Measurements from ENCODE around the gene RNF114.

Gene RNF114

DNA sequence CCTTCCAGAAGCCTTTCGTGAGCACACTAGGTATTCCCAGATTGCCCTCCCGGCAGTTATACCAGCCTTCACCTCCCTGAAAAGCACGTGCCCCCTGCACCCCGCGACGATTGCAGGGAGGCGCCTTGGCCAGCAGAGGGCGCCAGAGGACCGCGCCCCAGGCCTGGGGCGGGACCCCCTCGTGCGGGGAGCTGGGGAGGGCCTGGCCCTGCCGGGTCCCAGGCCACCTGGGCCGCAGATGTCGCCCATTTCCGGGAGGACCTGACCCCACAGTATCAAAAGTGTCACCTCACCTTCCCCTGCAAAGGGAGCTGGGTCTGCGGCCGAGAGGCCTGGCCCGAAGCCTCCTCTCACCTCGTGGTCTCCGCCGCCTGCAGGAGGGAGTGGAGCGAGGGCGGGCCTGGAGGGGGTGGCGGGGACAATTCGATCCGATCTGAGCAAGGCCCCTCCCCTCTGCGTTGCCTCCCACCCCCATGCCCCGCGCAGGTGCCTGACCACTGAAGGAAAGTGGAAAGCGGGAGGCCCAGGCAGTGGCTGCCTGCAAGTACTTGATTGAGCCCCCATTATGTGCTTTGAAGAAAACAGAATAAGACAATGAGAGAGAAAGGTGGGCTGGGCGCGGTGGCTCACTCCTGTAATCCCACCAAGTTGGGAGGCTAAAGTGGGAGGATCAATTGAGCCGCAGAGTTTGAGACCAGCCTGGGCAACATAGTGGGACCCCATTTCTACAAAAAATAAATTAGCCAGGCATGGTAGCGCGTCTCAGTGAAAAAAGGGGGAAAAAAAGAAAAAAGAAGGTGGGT is 43.0 kb downstream of the RNF114 start:
- TF ChIP-seq, protein P1, sequence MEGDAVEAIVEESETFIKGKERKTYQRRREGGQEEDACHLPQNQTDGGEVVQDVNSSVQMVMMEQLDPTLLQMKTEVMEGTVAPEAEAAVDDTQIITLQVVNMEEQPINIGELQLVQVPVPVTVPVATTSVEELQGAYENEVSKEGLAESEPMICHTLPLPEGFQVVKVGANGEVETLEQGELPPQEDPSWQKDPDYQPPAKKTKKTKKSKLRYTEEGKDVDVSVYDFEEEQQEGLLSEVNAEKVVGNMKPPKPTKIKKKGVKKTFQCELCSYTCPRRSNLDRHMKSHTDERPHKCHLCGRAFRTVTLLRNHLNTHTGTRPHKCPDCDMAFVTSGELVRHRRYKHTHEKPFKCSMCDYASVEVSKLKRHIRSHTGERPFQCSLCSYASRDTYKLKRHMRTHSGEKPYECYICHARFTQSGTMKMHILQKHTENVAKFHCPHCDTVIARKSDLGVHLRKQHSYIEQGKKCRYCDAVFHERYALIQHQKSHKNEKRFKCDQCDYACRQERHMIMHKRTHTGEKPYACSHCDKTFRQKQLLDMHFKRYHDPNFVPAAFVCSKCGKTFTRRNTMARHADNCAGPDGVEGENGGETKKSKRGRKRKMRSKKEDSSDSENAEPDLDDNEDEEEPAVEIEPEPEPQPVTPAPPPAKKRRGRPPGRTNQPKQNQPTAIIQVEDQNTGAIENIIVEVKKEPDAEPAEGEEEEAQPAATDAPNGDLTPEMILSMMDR (conservative IDR thresholded peaks at IDR 0.05), result peak; percentile 100
- TF ChIP-seq ZFX (IDR thresholded peaks at IDR 0.05), result no peak
- H3K27ac ChIP-seq, result peak overlapping the region; percentile 38

DNA sequence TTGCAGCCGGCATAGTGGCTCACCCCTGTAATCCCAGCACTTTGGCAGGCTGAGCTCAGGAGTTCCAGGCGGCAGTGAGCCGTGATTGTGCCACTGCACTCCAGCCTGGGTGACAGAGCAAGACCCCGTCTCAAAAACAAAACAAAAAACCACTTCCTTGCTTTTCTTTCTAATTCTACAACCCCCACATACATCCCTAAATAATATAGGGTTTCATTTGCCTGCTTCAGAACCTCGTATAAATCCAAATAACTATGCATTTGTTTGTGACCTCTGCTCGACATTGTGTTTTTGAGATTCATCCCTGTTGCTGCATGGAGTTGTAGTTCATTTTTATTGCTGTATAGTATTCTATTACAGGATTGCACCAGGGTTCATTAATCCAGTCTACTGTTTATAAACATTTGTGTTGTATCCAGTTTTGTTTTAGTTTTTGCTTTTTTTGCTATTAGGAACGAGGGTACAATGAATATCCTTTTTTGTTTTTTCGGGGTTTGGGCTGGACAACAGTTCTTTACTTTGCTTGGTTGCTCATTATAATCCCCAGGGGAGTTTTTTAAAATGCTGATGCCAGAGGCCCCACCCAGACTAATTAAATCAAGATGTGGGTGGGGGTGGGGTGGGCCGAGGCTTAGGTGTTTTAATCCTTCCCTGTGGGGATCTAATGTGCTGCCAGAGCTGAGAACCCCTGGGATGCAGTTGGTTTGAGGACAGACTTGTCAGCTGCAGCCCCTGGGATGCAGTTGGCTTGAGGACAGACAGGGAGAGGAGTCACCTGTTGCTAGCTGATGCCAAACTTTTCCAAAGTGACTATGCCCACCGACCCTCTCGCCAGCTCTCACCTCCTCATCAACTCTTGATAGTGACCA is 44.2 kb downstream of the RNF114 start:
- no peak overlapping the region for H3K27ac ChIP-seq
- TF ChIP-seq, protein P1 (conservative IDR thresholded peaks at IDR 0.05), result no peak
- TF ChIP-seq ZFX (IDR thresholded peaks at IDR 0.05), result no peak

DNA sequence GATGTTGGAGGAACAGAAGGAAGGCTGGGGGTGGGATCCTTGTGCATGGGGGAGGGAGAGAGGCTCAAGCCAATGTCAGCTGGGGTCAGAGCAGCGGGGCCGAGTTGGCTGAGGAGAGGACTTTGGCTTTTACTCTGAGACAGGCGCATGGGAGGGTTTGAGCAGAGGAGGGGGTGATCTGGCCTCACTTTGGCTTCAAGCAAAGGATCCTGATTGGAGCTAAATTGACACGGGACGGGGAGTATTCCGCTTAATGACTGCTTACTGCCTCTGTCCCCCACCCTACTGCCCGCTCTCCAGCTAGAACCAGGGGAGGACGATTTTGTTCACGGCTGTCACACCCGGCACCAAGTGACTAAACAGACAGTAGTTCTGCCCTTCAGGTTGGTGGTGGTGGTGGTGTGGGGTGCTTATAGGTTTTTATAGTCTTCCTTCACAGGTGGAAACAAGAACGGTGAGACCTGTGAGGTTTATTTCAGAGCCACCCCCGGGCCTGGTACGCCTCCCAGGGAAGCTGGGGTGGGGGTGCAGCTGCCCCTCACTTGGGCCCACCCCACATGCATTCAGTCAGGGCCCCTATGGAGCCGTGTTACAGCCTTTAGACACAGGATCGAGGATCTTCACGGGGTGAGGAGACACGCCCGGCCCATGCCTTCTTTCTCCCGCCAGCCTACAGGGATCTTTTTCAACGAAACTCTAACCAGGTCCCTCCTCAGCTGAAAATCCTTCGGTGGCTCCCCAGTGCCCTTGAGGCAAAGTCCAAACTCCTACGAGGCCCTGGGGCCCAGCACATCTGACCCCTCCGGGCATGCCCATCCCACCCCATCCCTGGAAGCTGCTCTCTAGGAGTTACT is 45.2 kb downstream of the RNF114 start:
- TF ChIP-seq, protein P1 (conservative IDR thresholded peaks at IDR 0.05), result no peak
- no peak for TF ChIP-seq ZFX (IDR thresholded peaks at IDR 0.05)
- peak overlapping the region; percentile 75 for H3K27ac ChIP-seq

DNA sequence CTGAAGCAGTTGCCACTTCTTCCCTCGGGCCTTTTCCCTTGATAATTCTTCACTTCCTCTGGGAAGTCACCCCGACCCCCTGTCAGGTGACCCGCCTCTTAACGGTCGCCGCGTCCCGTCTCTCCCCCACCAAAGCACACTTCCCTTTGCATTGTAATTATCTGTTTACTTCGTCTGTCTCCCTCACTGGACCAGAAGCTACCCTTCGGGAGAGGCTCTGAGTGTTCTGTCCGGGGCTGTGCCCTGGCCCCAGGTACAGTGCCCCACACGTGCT is 45.8 kb downstream of the RNF114 start:
- peak overlapping the region; percentile 75 for H3K27ac ChIP-seq

DNA sequence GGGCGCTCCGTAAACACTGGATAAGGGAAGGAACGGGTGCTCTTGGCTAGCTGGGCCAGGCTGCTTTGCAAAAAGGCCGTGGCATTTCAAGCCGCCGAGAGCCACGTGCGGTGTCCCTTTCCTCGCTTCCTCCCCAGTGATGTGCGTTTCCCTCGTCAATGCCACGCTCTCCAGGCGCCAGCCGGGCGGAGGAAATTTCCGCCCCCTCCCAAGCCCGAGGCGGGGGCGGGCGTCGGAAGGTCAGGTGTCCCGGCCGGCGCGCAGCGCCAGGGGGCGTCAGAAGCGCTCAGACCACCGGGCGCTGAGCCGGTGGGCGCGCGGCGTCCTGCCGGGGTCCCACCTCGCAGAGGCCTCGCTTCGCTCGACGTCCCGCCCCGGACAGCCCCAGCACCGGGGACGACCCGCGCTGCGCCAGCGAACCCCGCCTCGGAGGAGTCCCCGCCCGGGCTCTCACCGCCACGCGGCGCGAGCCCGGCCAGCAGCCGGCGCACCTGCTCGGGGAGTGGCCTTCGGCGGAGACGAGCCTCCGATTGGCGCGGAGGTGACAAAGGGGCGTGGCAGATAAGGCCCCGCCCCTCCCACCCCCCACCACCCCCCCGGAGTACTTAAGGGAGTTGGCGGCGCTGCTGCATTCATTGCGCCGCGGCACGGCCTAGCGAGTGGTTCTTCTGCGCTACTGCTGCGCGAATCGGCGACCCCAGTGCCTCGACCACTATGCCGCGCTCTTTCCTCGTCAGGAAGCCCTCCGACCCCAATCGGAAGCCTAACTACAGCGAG is 46.3 kb downstream of the RNF114 start, which contains the start of gene SNAI1:
TSS of gene SNAI1 (plus strand) at position 635 of the 777 bp plus-strand sequence. CDS start at position 715, 80 bp downstream.
- H3K27ac ChIP-seq, result peak within 1 kb of the TSS; percentile 75
- TF ChIP-seq, protein P1 (conservative IDR thresholded peaks at IDR 0.05), result peak; percentile 85
- peak; percentile 28; the same call in 1 of the 2 replicates for TF ChIP-seq ZFX (IDR thresholded peaks at IDR 0.05)

More for the DNA sequence above, 45.8 kb downstream of the RNF114 start:
- TF ChIP-seq ZFX (IDR thresholded peaks at IDR 0.05), result no peak
- TF ChIP-seq, protein P1 (conservative IDR thresholded peaks at IDR 0.05), result no peak

DNA sequence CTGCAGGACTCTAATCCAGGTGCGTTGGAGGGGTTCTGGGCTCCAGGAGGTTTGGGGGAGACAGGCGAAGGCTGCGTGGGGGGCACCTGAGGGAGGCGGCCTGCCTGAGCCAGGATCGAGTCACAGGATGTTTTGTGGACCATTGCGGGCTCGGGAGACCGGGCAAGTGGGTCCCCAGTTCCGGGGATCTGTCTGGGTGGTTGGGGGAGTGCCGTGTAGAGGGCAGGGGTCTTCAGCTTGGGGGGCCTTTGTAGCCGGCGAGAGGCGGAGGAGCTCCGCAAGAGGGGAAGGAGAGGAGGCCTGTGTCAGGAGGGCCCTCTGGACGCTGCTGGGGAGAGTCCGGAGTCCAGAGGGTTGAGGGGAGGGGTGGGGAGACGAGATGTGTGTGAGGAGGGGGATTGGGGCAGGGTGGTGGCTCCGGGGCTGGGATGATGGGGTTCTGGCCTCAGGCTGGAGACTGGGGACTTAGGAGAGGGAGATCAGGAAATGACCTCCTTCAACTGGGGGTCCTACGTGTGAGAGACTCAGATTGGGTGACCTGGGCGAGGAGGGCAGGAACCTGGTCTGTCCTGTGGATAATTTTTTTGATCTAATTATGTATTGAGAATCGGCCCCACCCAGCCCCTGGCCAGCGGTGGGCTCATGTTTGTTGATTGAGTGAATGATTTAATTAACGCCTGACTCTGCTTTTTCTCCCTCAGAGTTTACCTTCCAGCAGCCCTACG is 47.1 kb downstream of the RNF114 start:
- peak overlapping the region; percentile 75 for H3K27ac ChIP-seq
- TF ChIP-seq, protein P1 (conservative IDR thresholded peaks at IDR 0.05), result no peak
- no peak for TF ChIP-seq ZFX (IDR thresholded peaks at IDR 0.05)

Data from C4-2B (cell line).